ENCODE measurements around the gene RELB. TPM values are rescaled to one million over a fixed set of nuclear protein-coding genes. Genes with fewer than 3 reads are reported as not detected.
A peak's percentile ranks its signal among the peaks of the same experiment; 100 is the strongest.

RELB gene
- total and polyA plus RNA-seq, 9 of the 15 experiments (the other 6 are each of a cell fraction or from before 2014, with no cell fraction given), result 0.15 to 1.1 (median 0.28) TPM; not detected in 2

GRCh38 chr19:45003485-45003884 lies 2.2 kb downstream of the RELB start (continued):
- TF ChIP-seq DPF2 (IDR thresholded peaks at IDR 0.05), result no peak
- TF ChIP-seq ZNF76 (CRISPR knock-in tag; IDR thresholded peaks at IDR 0.05; ENCODE audit: borderline replicate concordance), result no peak
- TF ChIP-seq ADNP (tag; IDR thresholded peaks at IDR 0.05), result peak; percentile 89
- no peak for TF ChIP-seq POLR2H (tag; IDR thresholded peaks at IDR 0.05; ENCODE audit: low read depth)
- TF ChIP-seq HDAC2 (IDR thresholded peaks at IDR 0.05), result peak; percentile 82; the same call in 1 of the 2 replicates
- no peak for TF ChIP-seq GTF3C2 (IDR thresholded peaks at IDR 0.05; ENCODE audit: borderline replicate concordance, extremely low read depth, insufficient read length)
- TF ChIP-seq DIDO1 (tag; IDR thresholded peaks at IDR 0.05; ENCODE audit: low read depth), result no peak
- no peak for TF ChIP-seq GTF2A2 (tag; IDR thresholded peaks at IDR 0.05)
- no peak for TF ChIP-seq ELF1 (tag; IDR thresholded peaks at IDR 0.05)
- no peak for TF ChIP-seq ZNF124 (CRISPR knock-in tag; IDR thresholded peaks at IDR 0.05)

All from K562 (cell line).